ENCODE data around the gene RAB44.

Gene RAB44

GRCh38 chr6:36666287-36666686 is 31.3 kb upstream of the RAB44 start:
- no peaks in the 10 kb centered on the region for H3F3A ChIP-seq (ENCODE audit: insufficient read depth, low read length)
- H3K4me3 ChIP-seq (ENCODE audit: low read depth, low read length, poor library complexity, severe bottlenecking), result no peak overlapping the region
- H4K20me1 ChIP-seq (ENCODE audit: insufficient read depth, low read length), result no peaks in the 10 kb centered on the region
- H3K27me3 ChIP-seq (ENCODE audit: insufficient read depth, low read length), result 0 out of 2 replicates have a peak, but pooled peaks cover 7% of the 10 kb centered on the region
- H3K9ac ChIP-seq (ENCODE audit: low read length), result peak overlapping the region; percentile 5
- peaks cover 56% of the 10 kb centered on the region for H3K4me1 ChIP-seq (ENCODE audit: insufficient read depth, low read length, severe bottlenecking)
- H3K27ac ChIP-seq (ENCODE audit: low read depth, low read length, poor library complexity, severe bottlenecking), result peak overlapping the region; percentile 54
- TF ChIP-seq CTCF (IDR thresholded peaks at IDR 0.05; ENCODE audit: low read length) (no peak), EZH2 (IDR thresholded peaks at IDR 0.05; ENCODE audit: borderline replicate concordance, low read length) (no peak)
- no peaks in the 10 kb centered on the region for H3K79me2 ChIP-seq (ENCODE audit: insufficient read depth, low read length)
- H3K9me3 ChIP-seq (ENCODE audit: low read length), result no peaks in the 10 kb centered on the region
- H3K9me2 ChIP-seq (ENCODE audit: low read depth, low read length), result no peaks in the 10 kb centered on the region
- H2AFZ ChIP-seq (ENCODE audit: low read length), result no peak overlapping the region
- no peak overlapping the region; the same call in 1 of the 2 replicates for H3K4me2 ChIP-seq (ENCODE audit: low read length)
- H3K36me3 ChIP-seq (ENCODE audit: insufficient read depth, low read length), result no peaks in the 10 kb centered on the region; the same call in 1 of the 2 replicates

GRCh38 chr6:36666826-36667591 is 30.6 kb upstream of the RAB44 start:
- Histone ChIP-seq H3K9me3 (ENCODE audit: low read length) (no peaks in the 10 kb centered on the region), H3K9me2 (ENCODE audit: low read depth, low read length) (no peaks in the 10 kb centered on the region), H3K27ac (ENCODE audit: low read depth, low read length, poor library complexity, severe bottlenecking) (peak overlapping the region; percentile 54), H3K4me2 (ENCODE audit: low read length) (peak overlapping the region; percentile 36; the same call in 1 of the 2 replicates), H3K79me2 (ENCODE audit: insufficient read depth, low read length) (no peaks in the 10 kb centered on the region), H3K4me3 (ENCODE audit: low read depth, low read length, poor library complexity, severe bottlenecking) (no peak overlapping the region), H3K27me3 (ENCODE audit: insufficient read depth, low read length) (0 out of 2 replicates have a peak, but pooled peaks cover 7% of the 10 kb centered on the region), H3K36me3 (ENCODE audit: insufficient read depth, low read length) (no peaks in the 10 kb centered on the region; the same call in 1 of the 2 replicates), H2AFZ (ENCODE audit: low read length) (no peak overlapping the region), H3F3A (ENCODE audit: insufficient read depth, low read length) (no peaks in the 10 kb centered on the region), H4K20me1 (ENCODE audit: insufficient read depth, low read length) (no peaks in the 10 kb centered on the region), H3K9ac (ENCODE audit: low read length) (peak overlapping the region; percentile 5), H3K4me1 (ENCODE audit: insufficient read depth, low read length, severe bottlenecking) (peaks cover 49% of the 10 kb centered on the region)
- TF ChIP-seq EZH2 (IDR thresholded peaks at IDR 0.05; ENCODE audit: borderline replicate concordance, low read length), result no peak
- no peak for TF ChIP-seq CTCF (IDR thresholded peaks at IDR 0.05; ENCODE audit: low read length)

- H3K4me1 ChIP-seq (ENCODE audit: insufficient read depth, low read length, severe bottlenecking), result peaks cover 35% of the 10 kb centered on the region
- no peaks in the 10 kb centered on the region for H4K20me1 ChIP-seq (ENCODE audit: insufficient read depth, low read length)
- H3K27ac ChIP-seq (ENCODE audit: low read depth, low read length, poor library complexity, severe bottlenecking), result no peak overlapping the region
- no peaks in the 10 kb centered on the region for H3F3A ChIP-seq (ENCODE audit: insufficient read depth, low read length)
- H3K27me3 ChIP-seq (ENCODE audit: insufficient read depth, low read length), result 0 out of 2 replicates have a peak, but pooled peaks cover 7% of the 10 kb centered on the region
- H3K4me3 ChIP-seq (ENCODE audit: low read depth, low read length, poor library complexity, severe bottlenecking), result no peak overlapping the region
- H3K79me2 ChIP-seq (ENCODE audit: insufficient read depth, low read length), result no peaks in the 10 kb centered on the region
- TF ChIP-seq CTCF (IDR thresholded peaks at IDR 0.05; ENCODE audit: low read length) (no peak), EZH2 (IDR thresholded peaks at IDR 0.05; ENCODE audit: borderline replicate concordance, low read length) (no peak)
- no peak overlapping the region for H2AFZ ChIP-seq (ENCODE audit: low read length)
- H3K9me2 ChIP-seq (ENCODE audit: low read depth, low read length), result no peaks in the 10 kb centered on the region
- H3K9me3 ChIP-seq (ENCODE audit: low read length), result no peaks in the 10 kb centered on the region
- no peaks in the 10 kb centered on the region; the same call in 1 of the 2 replicates for H3K36me3 ChIP-seq (ENCODE audit: insufficient read depth, low read length)
- no peak overlapping the region for H3K4me2 ChIP-seq (ENCODE audit: low read length)
- H3K9ac ChIP-seq (ENCODE audit: low read length), result no peak overlapping the region
Measured at GRCh38 chr6:36668591-36668990, 29.0 kb upstream of the RAB44 start.

All from OCI-LY1 (cell line).